Measurements from ENCODE around the gene ADAT1. TPM values are rescaled to one million over a fixed set of nuclear protein-coding genes. Genes with fewer than 3 reads are reported as not detected.

ADAT1 gene
- total and polyA plus RNA-seq, 2 of the 8 experiments (the other 6 are each of a cell fraction or from before 2014, with no cell fraction given): 30.7 to 44.7 TPM

DNA sequence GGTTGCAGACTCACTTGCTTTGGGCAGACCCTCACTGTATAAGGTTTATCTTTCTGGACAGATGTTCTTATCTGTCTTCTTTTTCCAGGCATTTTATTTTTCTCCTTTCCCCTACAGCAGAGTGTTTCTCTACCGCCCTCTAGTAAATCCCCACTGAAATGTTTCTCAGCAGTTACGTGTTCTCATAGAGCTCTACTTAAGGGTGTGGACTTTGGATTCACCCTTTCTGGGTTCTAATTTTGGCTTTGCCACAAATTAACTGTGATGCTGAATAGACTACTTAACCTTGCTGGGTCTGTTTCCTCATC is 2.0 kb downstream of the ADAT1 start:
- H4K20me1 ChIP-seq (replicated peaks in 1 of 2; ENCODE audit: control insufficient read depth in 1 of 2, insufficient read depth in 2 of 2, low read length in 2 of 2): no peaks in the 10 kb centered on the region
- peaks cover 0 to 9% (median 4%) of the 10 kb centered on the region in 4 experiments; a peak in 5 of 7 replicates for H3K4me1 ChIP-seq (replicated peaks in 1 of 4; ENCODE audit: control insufficient read depth in 3 of 4, insufficient read depth in 4 of 4, low read length in 3 of 4)
- no peak for DNase-seq (ENCODE audit: low read depth in 1 of 2, low spot score in 2 of 2)
- no peak for FAIRE-seq
- ChIA-PET POLR2A (ENCODE audit: partially characterized antibody) (interaction anchor here (0.5 to 2.7 kb wide), 6 partner anchors 11 to 104 kb away, joined by 3 to 21 read pairs (median 6); no protein-coding TSS in a partner anchor), CTCF (ENCODE audit: partially characterized antibody) (interaction anchor here (0.6 to 4.3 kb wide), 21 partner anchors 8 to 425 kb away, joined by 3 to 22 read pairs (median 4); no protein-coding TSS in a partner anchor)
- no peak overlapping the region for H4K5ac ChIP-seq (ENCODE audit: insufficient read length, low read depth, low read length)
- H4K8ac ChIP-seq (ENCODE audit: extremely low read depth, insufficient read depth, low read length): no peak overlapping the region
- peaks cover 6% of the 10 kb centered on the region for H3K23me2 ChIP-seq (ENCODE audit: low read depth, low read length)
- H3K18ac ChIP-seq (ENCODE audit: extremely low read depth, low read length): no peak overlapping the region
- no peaks in the 10 kb centered on the region; the same call in 1 of the 2 replicates for H3K79me1 ChIP-seq (ENCODE audit: low read depth, low read length)
- no peak overlapping the region for H3K9ac ChIP-seq (replicated peaks in 1 of 4; ENCODE audit: extremely low read depth in 1 of 4, low read depth in 3 of 4, low read length in 3 of 4)
- H3K4ac ChIP-seq (replicated peaks; ENCODE audit: insufficient read length, low read depth, low read length): no peak overlapping the region
- H3K9me3 ChIP-seq (ENCODE audit: insufficient read depth in 2 of 2, low read depth in 1 of 2, low read length in 1 of 2): no peaks in the 10 kb centered on the region
- H2BK120ac ChIP-seq (replicated peaks; ENCODE audit: low read depth, low read length): no peak overlapping the region
- no peak overlapping the region for H3K4me2 ChIP-seq (ENCODE audit: insufficient read depth in 1 of 2, low read depth in 2 of 2, low read length in 2 of 2)
- H3K4me3 ChIP-seq (ENCODE audit: extremely low read depth in 1 of 4, insufficient read depth in 2 of 4, low read depth in 3 of 4, low read length in 4 of 4): 0 out of 8 replicates have a peak overlapping the region, but pooled peaks of 1 of the 4 experiments have one; percentile 82
- no peak overlapping the region for H2BK20ac ChIP-seq (ENCODE audit: low read length)
- H3K36me3 ChIP-seq (ENCODE audit: control insufficient read depth in 2 of 4, insufficient read depth in 4 of 4, low read length in 3 of 4): peaks cover 6 to 41% (median 31%) of the 10 kb centered on the region in 4 experiments; a peak in 7 of 8 replicates
- H2BK15ac ChIP-seq (ENCODE audit: low read length): no peak overlapping the region
- H3K56ac ChIP-seq (replicated peaks; ENCODE audit: insufficient read length, low read depth, low read length): no peak overlapping the region
- no peak overlapping the region for H4K91ac ChIP-seq (replicated peaks; ENCODE audit: insufficient read length, low read length)
- no peak overlapping the region for H2BK5ac ChIP-seq (ENCODE audit: low read depth, low read length)
- H3K27ac ChIP-seq (ENCODE audit: low read depth, low read length): no peak overlapping the region
- peaks cover 0 to 6% of the 10 kb centered on the region in 2 experiments; a peak in 1 of 4 replicates for H3K79me2 ChIP-seq (ENCODE audit: control insufficient read depth in 1 of 2, insufficient read depth in 2 of 2, low read length in 2 of 2)
- TF ChIP-seq TCF12 (IDR thresholded peaks at IDR 0.05; ENCODE audit: low read depth, low read length) (no peak), RAD21 (IDR thresholded peaks at IDR 0.05 in 1 of 2, conservative IDR thresholded peaks at IDR 0.05 in 1 of 2; ENCODE audit: low read depth in 2 of 2, low read length in 2 of 2) (peak; percentile 40 to 53; a peak in 3 of 4 replicates), EP300 (IDR thresholded peaks at IDR 0.05; ENCODE audit: borderline replicate concordance in 1 of 2, low read depth in 2 of 2, low read length in 2 of 2) (no peak)
- TF ChIP-seq, protein P1, sequence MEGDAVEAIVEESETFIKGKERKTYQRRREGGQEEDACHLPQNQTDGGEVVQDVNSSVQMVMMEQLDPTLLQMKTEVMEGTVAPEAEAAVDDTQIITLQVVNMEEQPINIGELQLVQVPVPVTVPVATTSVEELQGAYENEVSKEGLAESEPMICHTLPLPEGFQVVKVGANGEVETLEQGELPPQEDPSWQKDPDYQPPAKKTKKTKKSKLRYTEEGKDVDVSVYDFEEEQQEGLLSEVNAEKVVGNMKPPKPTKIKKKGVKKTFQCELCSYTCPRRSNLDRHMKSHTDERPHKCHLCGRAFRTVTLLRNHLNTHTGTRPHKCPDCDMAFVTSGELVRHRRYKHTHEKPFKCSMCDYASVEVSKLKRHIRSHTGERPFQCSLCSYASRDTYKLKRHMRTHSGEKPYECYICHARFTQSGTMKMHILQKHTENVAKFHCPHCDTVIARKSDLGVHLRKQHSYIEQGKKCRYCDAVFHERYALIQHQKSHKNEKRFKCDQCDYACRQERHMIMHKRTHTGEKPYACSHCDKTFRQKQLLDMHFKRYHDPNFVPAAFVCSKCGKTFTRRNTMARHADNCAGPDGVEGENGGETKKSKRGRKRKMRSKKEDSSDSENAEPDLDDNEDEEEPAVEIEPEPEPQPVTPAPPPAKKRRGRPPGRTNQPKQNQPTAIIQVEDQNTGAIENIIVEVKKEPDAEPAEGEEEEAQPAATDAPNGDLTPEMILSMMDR (IDR thresholded peaks at IDR 0.05; ENCODE audit: control extremely low read depth in 1 of 3, insufficient read depth in 1 of 3, low read depth in 1 of 3, low read length in 3 of 3): peak in 2 of 3 experiments; percentile 32 to 36; a peak in 2 of 4 replicates
- no peak overlapping the region for H3K23ac ChIP-seq (ENCODE audit: insufficient read length)
- H3K14ac ChIP-seq (ENCODE audit: insufficient read length): no peak overlapping the region
- 59% methylated on average over 2 of the region's 2 CpGs; no CpG with 5 or more reads in 1 of the 2 experiments for WGBS, 2 experiments (ENCODE audit: extremely low coverage in 1 of 2, insufficient coverage in 1 of 2, insufficient read length in 1 of 2, insufficient replicate concordance in 2 of 2, low coverage in 1 of 2, low lambda C conversion rate in 2 of 2, missing lambda C conversion rate in 1 of 2)
- no peak overlapping the region for H2BK12ac ChIP-seq (ENCODE audit: low read depth, low read length)
- H2AK5ac ChIP-seq (ENCODE audit: low read depth, low read length): no peak overlapping the region
- H3K27me3 ChIP-seq (replicated peaks in 1 of 4; ENCODE audit: control insufficient read depth in 3 of 4, extremely low read depth in 1 of 4, insufficient read depth in 3 of 4, low read length in 3 of 4): no peaks in the 10 kb centered on the region
- no peak overlapping the region for H2AFZ ChIP-seq (ENCODE audit: low read length)

All from H1 (cell line).